ENCODE data around the gene PDIA5.

DNA sequence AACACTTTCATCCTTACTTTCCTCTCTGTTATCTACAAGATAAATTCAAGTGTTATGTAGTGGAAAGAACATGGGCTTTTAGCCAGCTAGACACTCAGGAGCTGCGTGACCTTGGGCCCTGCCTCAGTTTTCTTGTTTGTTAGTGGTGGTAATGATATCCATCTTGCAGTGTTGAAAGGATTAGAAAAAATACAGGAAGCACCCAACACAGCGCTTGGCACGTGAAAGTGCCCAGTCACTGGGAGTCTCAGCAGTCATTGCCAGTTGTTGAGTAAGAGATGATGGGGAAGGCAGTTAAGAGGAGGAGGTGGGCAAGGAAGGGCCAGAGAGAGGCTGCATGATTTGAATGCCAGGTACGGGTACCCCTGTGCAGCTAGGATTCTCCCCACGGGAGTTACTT is 5.3 kb downstream of the PDIA5 start:
- TF ChIP-seq CTCF (IDR thresholded peaks at IDR 0.05) = no peak
- TF ChIP-seq POLR2A (IDR thresholded peaks at IDR 0.05) = no peak
